Activated CD4-positive, alpha-beta T cell treated with anti-CD3 and anti-CD28 coated beads, Interleukin-2, amount 10 ng/mL, durations not matched to agents 24 days and 14 days (primary cell): ENCODE measurements around the gene RBKS. TPM values are rescaled to one million over a fixed set of nuclear protein-coding genes. Genes with fewer than 3 reads are reported as not detected.

ENCODE experiments used
- DNase-seq: peaks from one replicate; pipeline ENCODE4 v3.0.0; 2022
- H3K27ac Mint-ChIP-seq: one replicate; pipeline ENCODE4 v1.8.0; 2022; ENCODE audit warnings: mild to moderate bottlenecking, mixed read lengths
- H3K27me3 Mint-ChIP-seq: one replicate; pipeline ENCODE4 v1.8.0; 2022; ENCODE audit warnings: mixed read lengths
- H3K36me3 Mint-ChIP-seq: one replicate; pipeline ENCODE4 v1.8.0; 2022; ENCODE audit warnings: low read depth, mild to moderate bottlenecking, mixed read lengths
- H3K4me1 Mint-ChIP-seq: one replicate; pipeline ENCODE4 v1.8.0; 2021; ENCODE audit warnings: mixed read lengths
- H3K4me3 Mint-ChIP-seq: one replicate; pipeline ENCODE4 v1.8.0; 2022; ENCODE audit warnings: mild to moderate bottlenecking, moderate library complexity, mixed read lengths
- H3K9me3 Mint-ChIP-seq: one replicate; pipeline ENCODE4 v1.8.0; 2021; ENCODE audit warnings: mixed read lengths
- intact Hi-C: fragments of 100-400 bp; cut with micrococcal nuclease; formaldehyde crosslinking; loops from one replicate; pipeline ENCODE4 v1.15.1; 2023
- total RNA-seq: library from RNA; stranded (reverse); gene quantifications from 2 replicates; pipeline ENCODE4 v1.2.3, GENCODE V29; 2022

Gene RBKS
- total RNA-seq, 1 donor from 2014 or later = 1.4 TPM

GRCh38 chr2:27804146-27804545 is 86.0 kb downstream of the RBKS start:
- H3K27ac Mint-ChIP-seq = no peak overlapping the region
- no peak for DNase-seq
- no peaks in the 10 kb centered on the region for H3K27me3 Mint-ChIP-seq
- intact Hi-C loops = no loop called here
- no peaks in the 10 kb centered on the region for H3K4me1 Mint-ChIP-seq
- no peaks in the 10 kb centered on the region for H3K9me3 Mint-ChIP-seq
- H3K4me3 Mint-ChIP-seq = no peak overlapping the region
- H3K36me3 Mint-ChIP-seq = no peaks in the 10 kb centered on the region

GRCh38 chr2:27803046-27803445 is 87.1 kb downstream of the RBKS start:
- no peaks in the 10 kb centered on the region for H3K27me3 Mint-ChIP-seq
- H3K9me3 Mint-ChIP-seq = no peaks in the 10 kb centered on the region
- intact Hi-C loops = no loop called here
- no peak overlapping the region for H3K27ac Mint-ChIP-seq
- no peaks in the 10 kb centered on the region for H3K36me3 Mint-ChIP-seq
- H3K4me3 Mint-ChIP-seq = no peak overlapping the region
- DNase-seq = no peak
- H3K4me1 Mint-ChIP-seq = no peaks in the 10 kb centered on the region

GRCh38 chr2:27802547-27802946 is 87.6 kb downstream of the RBKS start:
- Mint-ChIP-seq H3K4me1 (no peaks in the 10 kb centered on the region), H3K36me3 (no peaks in the 10 kb centered on the region), H3K4me3 (no peak overlapping the region), H3K9me3 (no peaks in the 10 kb centered on the region), H3K27ac (no peak overlapping the region), H3K27me3 (no peaks in the 10 kb centered on the region)
- intact Hi-C loops = no loop called here
- DNase-seq = no peak

- no peak for DNase-seq
- Mint-ChIP-seq H3K36me3 (no peaks in the 10 kb centered on the region), H3K4me3 (no peak overlapping the region), H3K9me3 (no peaks in the 10 kb centered on the region), H3K27ac (no peak overlapping the region), H3K4me1 (no peaks in the 10 kb centered on the region), H3K27me3 (no peaks in the 10 kb centered on the region)
- intact Hi-C loops = no loop called here
Measured at GRCh38 chr2:27800856-27801255, 89.3 kb downstream of the RBKS start.

- Mint-ChIP-seq H3K27ac (no peak overlapping the region), H3K36me3 (no peaks in the 10 kb centered on the region), H3K4me3 (no peak overlapping the region), H3K27me3 (no peaks in the 10 kb centered on the region), H3K9me3 (no peaks in the 10 kb centered on the region), H3K4me1 (no peaks in the 10 kb centered on the region)
- DNase-seq = no peak
- intact Hi-C loops = no loop called here
Measured at GRCh38 chr2:27799646-27800010, 90.6 kb downstream of the RBKS start.

GRCh38 chr2:27798948-27799645 is 91.1 kb downstream of the RBKS start:
- Mint-ChIP-seq H3K27ac (no peak overlapping the region), H3K27me3 (no peaks in the 10 kb centered on the region), H3K36me3 (no peaks in the 10 kb centered on the region), H3K4me3 (no peak overlapping the region), H3K9me3 (no peaks in the 10 kb centered on the region), H3K4me1 (no peaks in the 10 kb centered on the region)
- DNase-seq = no peak
- intact Hi-C loops = no loop called here

GRCh38 chr2:27798486-27798885 is 91.7 kb downstream of the RBKS start:
- no peaks in the 10 kb centered on the region for H3K36me3 Mint-ChIP-seq
- H3K4me3 Mint-ChIP-seq = no peak overlapping the region
- H3K4me1 Mint-ChIP-seq = no peaks in the 10 kb centered on the region
- H3K27ac Mint-ChIP-seq = no peak overlapping the region
- H3K27me3 Mint-ChIP-seq = no peaks in the 10 kb centered on the region
- DNase-seq = no peak
- intact Hi-C loops = no loop called here
- no peaks in the 10 kb centered on the region for H3K9me3 Mint-ChIP-seq

- DNase-seq = no peak
- Mint-ChIP-seq H3K36me3 (no peaks in the 10 kb centered on the region), H3K27me3 (no peaks in the 10 kb centered on the region), H3K4me1 (no peaks in the 10 kb centered on the region), H3K4me3 (no peak overlapping the region), H3K27ac (no peak overlapping the region), H3K9me3 (no peaks in the 10 kb centered on the region)
- intact Hi-C loops = no loop called here
Measured at GRCh38 chr2:27797841-27798240, 92.3 kb downstream of the RBKS start.

GRCh38 chr2:27796791-27797765 is 93.1 kb downstream of the RBKS start:
- Mint-ChIP-seq H3K4me3 (no peak overlapping the region), H3K36me3 (no peaks in the 10 kb centered on the region), H3K4me1 (peaks cover 2% of the 10 kb centered on the region), H3K27ac (no peak overlapping the region), H3K9me3 (peaks cover 3% of the 10 kb centered on the region), H3K27me3 (no peaks in the 10 kb centered on the region)
- intact Hi-C loops = no loop called here
- no peak for DNase-seq

- DNase-seq = no peak
- no peak overlapping the region for H3K4me3 Mint-ChIP-seq
- H3K9me3 Mint-ChIP-seq = peaks cover 3% of the 10 kb centered on the region
- H3K27me3 Mint-ChIP-seq = no peaks in the 10 kb centered on the region
- intact Hi-C loops = no loop called here
- H3K4me1 Mint-ChIP-seq = peaks cover 2% of the 10 kb centered on the region
- no peak overlapping the region for H3K27ac Mint-ChIP-seq
- H3K36me3 Mint-ChIP-seq = no peaks in the 10 kb centered on the region
Measured at GRCh38 chr2:27795868-27796277, 94.3 kb downstream of the RBKS start.

GRCh38 chr2:27795093-27795834 is 94.9 kb downstream of the RBKS start:
- Mint-ChIP-seq H3K4me1 (peaks cover 2% of the 10 kb centered on the region), H3K4me3 (no peak overlapping the region), H3K27ac (no peak overlapping the region), H3K36me3 (no peaks in the 10 kb centered on the region), H3K9me3 (peaks cover 3% of the 10 kb centered on the region), H3K27me3 (no peaks in the 10 kb centered on the region)
- intact Hi-C loops = no loop called here
- DNase-seq = no peak

- no peaks in the 10 kb centered on the region for H3K36me3 Mint-ChIP-seq
- H3K4me1 Mint-ChIP-seq = peaks cover 2% of the 10 kb centered on the region
- H3K27ac Mint-ChIP-seq = peak overlapping the region; percentile 17
- DNase-seq = no peak
- peaks cover 3% of the 10 kb centered on the region for H3K9me3 Mint-ChIP-seq
- intact Hi-C loops = no loop called here
- H3K4me3 Mint-ChIP-seq = no peak overlapping the region
- no peaks in the 10 kb centered on the region for H3K27me3 Mint-ChIP-seq
Measured at GRCh38 chr2:27792759-27793158, 97.4 kb downstream of the RBKS start.

- Mint-ChIP-seq H3K27me3 (no peaks in the 10 kb centered on the region), H3K36me3 (no peaks in the 10 kb centered on the region), H3K4me3 (no peak overlapping the region), H3K27ac (no peak overlapping the region), H3K4me1 (peaks cover 2% of the 10 kb centered on the region), H3K9me3 (peaks cover 3% of the 10 kb centered on the region)
- no peak for DNase-seq
- intact Hi-C loops = no loop called here
Measured at GRCh38 chr2:27790796-27791195, 99.4 kb downstream of the RBKS start.

- Mint-ChIP-seq H3K27me3 (no peaks in the 10 kb centered on the region), H3K36me3 (peaks cover 18% of the 10 kb centered on the region), H3K27ac (no peak overlapping the region), H3K9me3 (no peaks in the 10 kb centered on the region), H3K4me1 (peaks cover 6% of the 10 kb centered on the region), H3K4me3 (no peak overlapping the region)
- intact Hi-C loops = no loop called here
- DNase-seq = no peak
Measured at GRCh38 chr2:27782701-27783100, 107.5 kb downstream of the RBKS start.
